ENCODE data around the gene IL1RN. TPM values are rescaled to one million over a fixed set of nuclear protein-coding genes. Genes with fewer than 3 reads are reported as not detected.

The IL1RN gene
- total and polyA plus RNA-seq, 2 of the 13 experiments (the other 11 are each of a cell fraction or from before 2014, with no cell fraction given), result 21.2 to 101 TPM

GRCh38 chr2:113164930-113165585, 37.7 kb downstream of the IL1RN start (continued):
- peak; percentile 54 for TF ChIP-seq GFI1 (CRISPR knock-in tag; IDR thresholded peaks at IDR 0.05; ENCODE audit: borderline replicate concordance)
- TF ChIP-seq ZNF773 (CRISPR knock-in tag; IDR thresholded peaks at IDR 0.05; ENCODE audit: borderline replicate concordance), result no peak
- TF ChIP-seq ZNF713 (CRISPR knock-in tag; IDR thresholded peaks at IDR 0.05), result no peak
- TF ChIP-seq DMTF1 (CRISPR knock-in tag; IDR thresholded peaks at IDR 0.05), result no peak
- peak; percentile 77; the same call in 1 of the 2 replicates for TF ChIP-seq SALL2 (CRISPR knock-in tag; IDR thresholded peaks at IDR 0.05)
- no peak for TF ChIP-seq RORA (CRISPR knock-in tag; IDR thresholded peaks at IDR 0.05)
- peak; percentile 48; the same call in 1 of the 2 replicates for TF ChIP-seq RCOR2 (CRISPR knock-in tag; IDR thresholded peaks at IDR 0.05)
- TF ChIP-seq ZNF12 (CRISPR knock-in tag; IDR thresholded peaks at IDR 0.05), result peak; percentile 63; the same call in 1 of the 2 replicates
- TF ChIP-seq SOX6 (IDR thresholded peaks at IDR 0.05), result no peak
- TF ChIP-seq SOX6 (CRISPR knock-in tag; IDR thresholded peaks at IDR 0.05), result peak; percentile 89
- TF ChIP-seq GATAD2A (CRISPR knock-in tag; IDR thresholded peaks at IDR 0.05), result peak; percentile 55
- TF ChIP-seq UBTF (CRISPR knock-in tag; IDR thresholded peaks at IDR 0.05), result 0 out of 2 replicates have a peak, but pooled peaks have one; percentile 7
- 0 out of 2 replicates have a peak, but pooled peaks have one; percentile 34 for TF ChIP-seq ZNF292 (CRISPR knock-in tag; IDR thresholded peaks at IDR 0.05; ENCODE audit: borderline replicate concordance, low read depth)
- TF ChIP-seq FUBP1 (CRISPR knock-in tag; IDR thresholded peaks at IDR 0.05; ENCODE audit: borderline replicate concordance), result no peak
- TF ChIP-seq ARHGAP35 (CRISPR knock-in tag; IDR thresholded peaks at IDR 0.05; ENCODE audit: borderline replicate concordance), result no peak
- TF ChIP-seq TFE3 (CRISPR knock-in tag; IDR thresholded peaks at IDR 0.05), result peak; percentile 20; the same call in 1 of the 2 replicates
- no peak for TF ChIP-seq ZNF280B (CRISPR knock-in tag; IDR thresholded peaks at IDR 0.05; ENCODE audit: borderline replicate concordance)
- TF ChIP-seq ZNF549 (CRISPR knock-in tag; IDR thresholded peaks at IDR 0.05), result no peak
- TF ChIP-seq ARNTL (CRISPR knock-in tag; IDR thresholded peaks at IDR 0.05), result peak; percentile 77
- peak; percentile 58; the same call in 1 of the 2 replicates for TF ChIP-seq YEATS4 (CRISPR knock-in tag; IDR thresholded peaks at IDR 0.05; ENCODE audit: borderline replicate concordance)
